Fibroblast of pulmonary artery (primary cell): ENCODE data around the gene PDE1C.
"Not testable (repeated sequence)": the region's sequence is repeated elsewhere in the genome, so short reads cannot be mapped to it uniquely, and the experiment has no call there.

ENCODE experiments used
- DNase-seq: peaks from one replicate; pipeline ENCODE4 v3.0.0-alpha.2; 2010; ENCODE audit warnings: low read depth
- H3K4me3 ChIP-seq: replicated peaks from 2 replicates; pipeline ENCODE4 v1.5.1; 2011; ENCODE audit warnings: low read depth, mild to moderate bottlenecking, control low read depth, low read length, moderate library complexity
- TF ChIP-seq, protein P1 (sequence below): IDR thresholded peaks from 2 replicates; pipeline ENCODE4 v1.5.1; 2011; ENCODE audit warnings: mild to moderate bottlenecking, control low read depth, low read length, inconsistent platforms; ENCODE audit errors: missing control alignments

PDE1C gene

GRCh38 chr7:32077806-32078205, 7.6 kb upstream of the PDE1C start:
- TF ChIP-seq, protein P1, sequence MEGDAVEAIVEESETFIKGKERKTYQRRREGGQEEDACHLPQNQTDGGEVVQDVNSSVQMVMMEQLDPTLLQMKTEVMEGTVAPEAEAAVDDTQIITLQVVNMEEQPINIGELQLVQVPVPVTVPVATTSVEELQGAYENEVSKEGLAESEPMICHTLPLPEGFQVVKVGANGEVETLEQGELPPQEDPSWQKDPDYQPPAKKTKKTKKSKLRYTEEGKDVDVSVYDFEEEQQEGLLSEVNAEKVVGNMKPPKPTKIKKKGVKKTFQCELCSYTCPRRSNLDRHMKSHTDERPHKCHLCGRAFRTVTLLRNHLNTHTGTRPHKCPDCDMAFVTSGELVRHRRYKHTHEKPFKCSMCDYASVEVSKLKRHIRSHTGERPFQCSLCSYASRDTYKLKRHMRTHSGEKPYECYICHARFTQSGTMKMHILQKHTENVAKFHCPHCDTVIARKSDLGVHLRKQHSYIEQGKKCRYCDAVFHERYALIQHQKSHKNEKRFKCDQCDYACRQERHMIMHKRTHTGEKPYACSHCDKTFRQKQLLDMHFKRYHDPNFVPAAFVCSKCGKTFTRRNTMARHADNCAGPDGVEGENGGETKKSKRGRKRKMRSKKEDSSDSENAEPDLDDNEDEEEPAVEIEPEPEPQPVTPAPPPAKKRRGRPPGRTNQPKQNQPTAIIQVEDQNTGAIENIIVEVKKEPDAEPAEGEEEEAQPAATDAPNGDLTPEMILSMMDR: no peak
- no peak for DNase-seq
- H3K4me3 ChIP-seq: no peak overlapping the region

DNA sequence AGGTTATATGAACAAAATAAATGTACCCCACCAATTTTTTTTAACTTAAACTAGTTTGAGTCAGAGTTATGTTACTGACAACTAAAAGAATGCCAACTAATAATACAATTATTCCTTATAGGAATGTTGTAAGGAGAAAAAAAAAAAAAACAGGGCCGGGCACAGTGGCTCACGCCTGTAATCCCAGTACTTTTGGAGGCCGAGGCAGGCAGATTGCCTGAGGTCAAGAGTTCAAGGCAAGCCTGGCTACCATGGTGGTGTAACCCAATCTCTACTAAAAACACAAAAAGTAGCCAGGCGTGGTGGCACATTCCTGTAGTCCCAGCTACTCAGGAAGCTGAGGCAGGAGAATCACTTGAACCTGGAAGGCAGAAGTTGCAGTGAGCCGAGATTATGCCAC, 6.6 kb upstream of the PDE1C start:
- not testable (repeated sequence) for DNase-seq, H3K4me3 ChIP-seq

- TF ChIP-seq, protein P1: no peak
- no peak for DNase-seq
- H3K4me3 ChIP-seq: no peak overlapping the region
These were observed 5.4 kb upstream of the PDE1C start for GRCh38 chr7:32075612-32076011.

GRCh38 chr7:32074787-32075585, 4.8 kb upstream of the PDE1C start:
- DNase-seq: no peak
- no peak overlapping the region for H3K4me3 ChIP-seq
- TF ChIP-seq, protein P1: no peak

- TF ChIP-seq, protein P1: no peak
- DNase-seq: no peak
- H3K4me3 ChIP-seq: no peak overlapping the region
These were observed 3.3 kb upstream of the PDE1C start for GRCh38 chr7:32073533-32073932.

GRCh38 chr7:32072397-32072796, 2.2 kb upstream of the PDE1C start:
- H3K4me3 ChIP-seq: no peak overlapping the region
- TF ChIP-seq, protein P1: no peak

GRCh38 chr7:32071466-32072091, 1.4 kb upstream of the PDE1C start:
- TF ChIP-seq, protein P1: no peak
- DNase-seq: no peak
- H3K4me3 ChIP-seq: no peak overlapping the region

More at GRCh38 chr7:32072397-32072796, 2.2 kb upstream of the PDE1C start:
- DNase-seq: no peak
